Endothelial cell of umbilical vein (primary cell): ENCODE measurements around the gene CSNK1A1. TPM values are rescaled to one million over a fixed set of nuclear protein-coding genes. Genes with fewer than 3 reads are reported as not detected.
"Not testable (repeated sequence)": the region's sequence is repeated elsewhere in the genome, so short reads cannot be mapped to it uniquely, and the experiment has no call there.

ENCODE experiments used
- BruUV-seq: library from RNA; stranded (reverse); fragments of 400-500 nt; replicated peaks from 2 replicates; lab custom pipeline; 2021; lab: Mats Ljungman, UMichigan
- CTCF ChIA-PET: fragments of 300-600, 350-600 bp; sonication (Branson Sonifier 250); formaldehyde crosslinking; loops from one replicate; lab custom pipeline; 2021; ENCODE audit warnings: antibody characterized with exemption, inconsistent platforms; lab: Charles Lee
- POLR2A ChIA-PET: fragments of 300-600, 350-600 bp; sonication (Branson Sonifier 250); formaldehyde crosslinking; loops from one replicate; lab custom pipeline; 2021; ENCODE audit warnings: antibody characterized with exemption, inconsistent platforms; lab: Charles Lee
- DNase-seq: peaks from one replicate; pipeline ENCODE4 v3.0.0-alpha.2; 2011; ENCODE audit warnings: low read depth, low spot score
- FAIRE-seq: peaks from 2 replicates; lab custom pipeline; 2011; peaks lifted over from hg19 to GRCh38; lab: Jason Lieb, UNC
- H2AFZ ChIP-seq: 2 replicates; pipeline ENCODE4 v1.6.0; 2012; ENCODE audit warnings: low read depth, low read length, control low read depth, inconsistent platforms
- H3K27ac ChIP-seq: 2 replicates; pipeline ENCODE4 v1.5.1; 2011; ENCODE audit warnings: low read depth, mild to moderate bottlenecking, control low read depth, low read length, moderate library complexity; ENCODE audit not compliant: insufficient read depth
- H3K27me3 ChIP-seq, 2 experiments: 2 replicates each; pipeline versions ENCODE4 v1.6.0 to v1.6.1; 2011; ENCODE audit warnings: low read length in 2 of 2, mixed read lengths in 1 of 2; ENCODE audit not compliant: control insufficient read depth in 2 of 2, insufficient read depth in 2 of 2
- H3K36me3 ChIP-seq, 2 experiments: 2 replicates in 1 of 2; 3 replicates in 1 of 2; pipeline ENCODE4 v1.5.1; 2011; ENCODE audit warnings: low read length in 2 of 2, mild to moderate bottlenecking in 1 of 2, moderate library complexity in 1 of 2; ENCODE audit not compliant: control insufficient read depth in 2 of 2, insufficient read depth in 2 of 2; ENCODE audit errors: extremely low read depth in 1 of 2
- H3K4me1 ChIP-seq: 3 replicates; pipeline ENCODE4 v1.5.1; 2011; ENCODE audit warnings: mild to moderate bottlenecking, low read length; ENCODE audit not compliant: control insufficient read depth, insufficient read depth; ENCODE audit errors: extremely low read depth
- H3K4me2 ChIP-seq: 2 replicates; pipeline ENCODE4 v1.6.1; 2011; ENCODE audit warnings: low read length, control low read depth, mixed read lengths; ENCODE audit not compliant: insufficient read depth
- H3K4me3 ChIP-seq, 3 experiments: fragments of 200-600 bp in 1 of 3; sonication (generic), shearing (Covaris generic) in 1 of 3; replicated peaks in 1 of 3; 2 replicates each; pipeline ENCODE4 v1.5.1; 2011 to 2016; ENCODE audit warnings: control low read depth in 3 of 3, low read length in 3 of 3, mild to moderate bottlenecking in 2 of 3, inconsistent platforms in 1 of 3, low read depth in 1 of 3, moderate library complexity in 1 of 3; ENCODE audit not compliant: insufficient read depth in 1 of 3
- H3K79me2 ChIP-seq: 2 replicates; pipeline ENCODE4 v1.6.0; 2012; ENCODE audit warnings: low read length, inconsistent platforms; ENCODE audit not compliant: control insufficient read depth, insufficient read depth
- H3K9ac ChIP-seq: replicated peaks from 2 replicates; pipeline ENCODE3; 2011; ENCODE audit warnings: low read length, control low read depth; ENCODE audit not compliant: insufficient read depth; ENCODE audit errors: extremely low read depth
- H3K9me1 ChIP-seq: replicated peaks from 3 replicates; pipeline ENCODE4 v1.6.0; 2011; ENCODE audit warnings: mild to moderate bottlenecking, low read length; ENCODE audit not compliant: control insufficient read depth, insufficient read depth; ENCODE audit errors: extremely low read depth
- H3K9me3 ChIP-seq: replicated peaks from 2 replicates; pipeline ENCODE4 v1.5.1; 2012; ENCODE audit warnings: low read length, inconsistent platforms; ENCODE audit not compliant: control insufficient read depth, insufficient read depth
- H4K20me1 ChIP-seq: replicated peaks from 2 replicates; pipeline ENCODE3; 2011; ENCODE audit warnings: mild to moderate bottlenecking, low read length; ENCODE audit not compliant: control insufficient read depth, insufficient read depth; ENCODE audit errors: extremely low read depth
- CTCF ChIP-seq, 2 donors: IDR thresholded peaks; 1 replicate in 1 of 2; 2 replicates in 1 of 2; pipeline ENCODE4 v1.5.1; 2011; ENCODE audit warnings: low read length in 2 of 2, mild to moderate bottlenecking in 2 of 2, moderate library complexity in 2 of 2, control low read depth in 1 of 2, inconsistent platforms in 1 of 2, low read depth in 1 of 2; ENCODE audit not compliant: insufficient read depth in 1 of 2; ENCODE audit errors: extremely low read depth in 1 of 2
- FOS ChIP-seq: IDR thresholded peaks from 2 replicates; pipeline ENCODE4 v1.6.1; 2011; ENCODE audit warnings: mild to moderate bottlenecking, low read length, moderate library complexity, borderline replicate concordance; ENCODE audit not compliant: insufficient read depth
- GATA2 ChIP-seq: IDR thresholded peaks from 2 replicates; pipeline ENCODE4 v1.7.0; 2011; ENCODE audit warnings: low read depth, mild to moderate bottlenecking, moderate library complexity, mixed read lengths, low read length; ENCODE audit not compliant: insufficient read length, insufficient read depth
- JUN ChIP-seq: IDR thresholded peaks from 2 replicates; pipeline ENCODE4 v1.6.1; 2011; ENCODE audit warnings: borderline replicate concordance, low read depth; ENCODE audit not compliant: insufficient read length, insufficient read depth
- MYC ChIP-seq: IDR thresholded peaks from one replicate; pipeline ENCODE4 v1.6.1; 2011; ENCODE audit warnings: mild to moderate bottlenecking, low read depth, low read length
- POLR2AphosphoS5 ChIP-seq: IDR thresholded peaks from 2 replicates; pipeline ENCODE4 v1.6.1; 2012; ENCODE audit warnings: low read depth, mild to moderate bottlenecking, control low read depth, low read length, moderate library complexity; ENCODE audit not compliant: insufficient read depth
- dilution Hi-C: fragments of 300-500 bp; cut with MboI; formaldehyde crosslinking; loops from one replicate; pipeline ENCODE4 v1.15.0; 2019; ENCODE audit warnings: low sequenced_read_pairs; ENCODE audit not compliant: extremely low pct_ligation_motif_present
- intact Hi-C: fragments of 100-400 bp; cut with micrococcal nuclease; formaldehyde crosslinking; loops from one replicate; pipeline ENCODE4 v1.10.0; 2022
- polyA plus RNA-seq, 4 experiments: library from polyadenylated mRNA; depleted of rRNA in 3 of 4; stranded (reverse) in 3 of 4; unstranded in 1 of 4; fragments of >200 nt; gene quantifications; 2 replicates each; pipeline versions ENCODE4 v1.2.1 to v1.2.3, GENCODE V29; 2011 to 2012; ENCODE audit warnings: missing spikeins in 1 of 4
- total RNA-seq: library from RNA; stranded (reverse); gene quantifications from 2 replicates; pipeline ENCODE4 v1.2.3, GENCODE V29; 2021

CSNK1A1 gene
- total and polyA plus RNA-seq, 2 donors (not counting 3 experiments of a cell fraction or from before 2014, with no cell fraction given) = 74.1 to 253 TPM

- Histone ChIP-seq H3K79me2 (no peaks in the 10 kb centered on the region), H3K9me3 (no peaks in the 10 kb centered on the region), H3K4me3 (no peak overlapping the region), H4K20me1 (no peaks in the 10 kb centered on the region), H3K36me3 (peaks cover 0 to 8% of the 10 kb centered on the region in 2 experiments), H3K4me2 (no peak overlapping the region), H3K27ac (no peak overlapping the region), H3K9ac (no peak overlapping the region), H3K4me1 (peaks cover 7% of the 10 kb centered on the region), H2AFZ (no peak overlapping the region), H3K9me1 (no peaks in the 10 kb centered on the region), H3K27me3 (peaks cover 0 to 1% of the 10 kb centered on the region in 2 experiments)
- no TSS peak for BruUV-seq
- ChIA-PET POLR2A (no interaction called here), CTCF (interaction anchor here (1.9 to 2.2 kb wide), 2 partner anchors 17 to 20 kb away, joined by 6 to 9 read pairs; partner anchors contain the start of gene ARHGEF37)
- DNase-seq (no peak), FAIRE-seq (no peak)
- dilution Hi-C loops (no loop called here), intact Hi-C loops (no loop called here)
- TF ChIP-seq GATA2 (no peak), POLR2AphosphoS5 (no peak), MYC (no peak), FOS (no peak), CTCF (IDR thresholded peaks at IDR 0.05; ENCODE audit: extremely low read depth in 1 of 2, insufficient read depth in 1 of 2, low read depth in 1 of 2, low read length in 2 of 2) (no peak), JUN (no peak)
Observed at GRCh38 chr5:149598966-149599365, 47.7 kb upstream of the CSNK1A1 start.

- H3K27ac ChIP-seq, H3K9ac ChIP-seq, BruUV-seq, H3K79me2 ChIP-seq, FAIRE-seq, dilution Hi-C loops, H4K20me1 ChIP-seq, H3K27me3 ChIP-seq, H3K9me3 ChIP-seq, H2AFZ ChIP-seq, H3K4me2 ChIP-seq, H3K9me1 ChIP-seq, POLR2A ChIA-PET, H3K36me3 ChIP-seq, H3K4me3 ChIP-seq, DNase-seq, H3K4me1 ChIP-seq, intact Hi-C loops: not testable (repeated sequence)
- CTCF ChIA-PET = interaction anchor here (1.2 to 2.2 kb wide), 4 partner anchors 12 to 20 kb away, joined by 3 to 9 read pairs (median 6); partner anchors contain the start of gene ARHGEF37
Observed at GRCh38 chr5:149598234-149598633, 47.0 kb upstream of the CSNK1A1 start.
